ENCODE measurements around the gene MYLK3. TPM values are rescaled to one million over a fixed set of nuclear protein-coding genes. Genes with fewer than 3 reads are reported as not detected.

The MYLK3 gene
- total and polyA plus RNA-seq, 2 of the 4 experiments (the other 2 are of a cell fraction) = under 0.01 to 0.03 TPM

GRCh38 chr16:46701615-46702014 lies 46.5 kb downstream of the MYLK3 start:
- Histone ChIP-seq H3K23ac (ENCODE audit: low read depth, low read length) (no peak overlapping the region), H2BK15ac (ENCODE audit: low read depth, low read length) (no peak overlapping the region), H3K4me3 (ENCODE audit: insufficient read depth, low read depth, low read length) (no peak overlapping the region), H3K9me3 (ENCODE audit: control insufficient read depth, insufficient read depth, low read length) (no peaks in the 10 kb centered on the region), H3K36me3 (ENCODE audit: control insufficient read depth, insufficient read depth, low read length) (peaks cover 1% of the 10 kb centered on the region; the same call in 1 of the 2 replicates), H3K9me1 (ENCODE audit: insufficient read depth, low read length) (no peaks in the 10 kb centered on the region), H3K14ac (replicated peaks; ENCODE audit: low read depth, low read length) (no peak overlapping the region), H4K5ac (ENCODE audit: low read depth, low read length) (no peak overlapping the region), H3K18ac (ENCODE audit: low read depth, low read length) (no peak overlapping the region), H3K56ac (ENCODE audit: extremely low read depth, insufficient read depth, low read length) (no peak overlapping the region), H3K27ac (ENCODE audit: insufficient read depth, low read length) (no peak overlapping the region), H4K91ac (ENCODE audit: insufficient read depth, low read depth, low read length) (no peak overlapping the region), H3K27me3 (ENCODE audit: control insufficient read depth, insufficient read depth, low read length) (no peaks in the 10 kb centered on the region), H2AK5ac (ENCODE audit: low read depth, low read length) (no peak overlapping the region), H3K4me2 (ENCODE audit: low read depth, low read length) (no peak overlapping the region), H3K9ac (ENCODE audit: low read depth, low read length) (no peak overlapping the region), H2BK20ac (ENCODE audit: low read depth, low read length) (no peak overlapping the region), H3K4ac (ENCODE audit: low read depth, low read length) (no peak overlapping the region), H2AK9ac (replicated peaks; ENCODE audit: low read depth, low read length, poor library complexity) (no peak overlapping the region), H3K79me1 (ENCODE audit: low read depth in 1 of 2, low read length in 2 of 2) (no peaks in the 10 kb centered on the region), H3K4me1 (ENCODE audit: control insufficient read depth, insufficient read depth, low read length) (no peaks in the 10 kb centered on the region), H4K8ac (ENCODE audit: low read depth in 2 of 2, low read length in 2 of 2) (no peak overlapping the region), H2BK5ac (ENCODE audit: low read depth, low read length, poor library complexity, severe bottlenecking) (no peak overlapping the region), H2BK120ac (ENCODE audit: low read depth, low read length) (no peak overlapping the region), H2AFZ (replicated peaks; ENCODE audit: low read length, poor library complexity) (no peak overlapping the region), H4K20me1 (ENCODE audit: insufficient read depth, low read length) (no peaks in the 10 kb centered on the region)
- ATAC-seq (ENCODE audit: low read depth) (no peak), DNase-seq (no peak)
- in situ Hi-C loops (cut with MboI; ENCODE audit: low sequenced_read_pairs) = no loop called here
- POLR2A ChIA-PET (ENCODE audit: unreplicated experiment) = no interaction called here
- no TSS peak for BruUV-seq (replicated peaks)
- CTCF ChIA-PET = interaction anchor here (0.6 kb wide), 1 partner anchor 52 kb away, joined by 4 read pairs; no protein-coding TSS in a partner anchor
- WGBS, 2 experiments (ENCODE audit: extremely low coverage in 2 of 2, insufficient read length in 1 of 2) = no CpG with 5 or more reads among the region's 4 CpGs
- dilution Hi-C loops (cut with HindIII; ENCODE audit: low sequenced_read_pairs, unreplicated experiment) = no loop called here
- intact Hi-C loops (cut with micrococcal nuclease) = no loop called here
- TF ChIP-seq USF2 (IDR thresholded peaks at IDR 0.05; ENCODE audit: low read depth, low read length) (no peak), BHLHE40 (IDR thresholded peaks at IDR 0.05; ENCODE audit: low read depth, low read length) (no peak), ELK1 (IDR thresholded peaks at IDR 0.05; ENCODE audit: borderline replicate concordance, low read depth, low read length) (no peak), FOS (IDR thresholded peaks at IDR 0.05; ENCODE audit: low read depth, low read length) (no peak), CEBPB (IDR thresholded peaks at IDR 0.05; ENCODE audit: low read depth, low read length) (no peak), SMC3 (IDR thresholded peaks at IDR 0.05; ENCODE audit: low read depth, low read length) (no peak), CTCF (conservative IDR thresholded peaks at IDR 0.05; ENCODE audit: low read depth, low read length) (no peak)
